ENCODE measurements around the gene KCNIP1.

The KCNIP1 gene

GRCh38 chr5:170518277-170518676 lies 14.5 kb downstream of the KCNIP1 start:
- no peak for TF ChIP-seq ZNF350 (tag by site-specific recombination; IDR thresholded peaks at IDR 0.05)
- TF ChIP-seq REPIN1 (tag by site-specific recombination; IDR thresholded peaks at IDR 0.05; ENCODE audit: low read depth) = no peak
- TF ChIP-seq ZNF248 (tag by site-specific recombination; IDR thresholded peaks at IDR 0.05) = no peak
- TF ChIP-seq ZNF10 (tag by site-specific recombination; IDR thresholded peaks at IDR 0.05) = no peak
- no peak for TF ChIP-seq ZNF157 (tag by site-specific recombination; IDR thresholded peaks at IDR 0.05)
- TF ChIP-seq RBAK (tag by site-specific recombination; IDR thresholded peaks at IDR 0.05) = no peak
- no peak for TF ChIP-seq ZNF211 (tag by site-specific recombination; IDR thresholded peaks at IDR 0.05; ENCODE audit: low read depth)
- TF ChIP-seq ZBTB21 (tag by site-specific recombination; IDR thresholded peaks at IDR 0.05) = no peak
- TF ChIP-seq, protein P1, sequence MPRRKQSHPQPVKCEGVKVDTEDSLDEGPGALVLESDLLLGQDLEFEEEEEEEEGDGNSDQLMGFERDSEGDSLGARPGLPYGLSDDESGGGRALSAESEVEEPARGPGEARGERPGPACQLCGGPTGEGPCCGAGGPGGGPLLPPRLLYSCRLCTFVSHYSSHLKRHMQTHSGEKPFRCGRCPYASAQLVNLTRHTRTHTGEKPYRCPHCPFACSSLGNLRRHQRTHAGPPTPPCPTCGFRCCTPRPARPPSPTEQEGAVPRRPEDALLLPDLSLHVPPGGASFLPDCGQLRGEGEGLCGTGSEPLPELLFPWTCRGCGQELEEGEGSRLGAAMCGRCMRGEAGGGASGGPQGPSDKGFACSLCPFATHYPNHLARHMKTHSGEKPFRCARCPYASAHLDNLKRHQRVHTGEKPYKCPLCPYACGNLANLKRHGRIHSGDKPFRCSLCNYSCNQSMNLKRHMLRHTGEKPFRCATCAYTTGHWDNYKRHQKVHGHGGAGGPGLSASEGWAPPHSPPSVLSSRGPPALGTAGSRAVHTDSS (tag by site-specific recombination; IDR thresholded peaks at IDR 0.05) = no peak
- TF ChIP-seq ZSCAN30 (tag by site-specific recombination; IDR thresholded peaks at IDR 0.05) = no peak
- TF ChIP-seq GLIS2 (tag by site-specific recombination; IDR thresholded peaks at IDR 0.05) = no peak
- Histone ChIP-seq H3K27ac (ENCODE audit: extremely low read depth, low read depth, low read length) (no peak overlapping the region), H3K36me3 (ENCODE audit: control insufficient read depth in 2 of 2, insufficient read depth in 1 of 2, low read length in 2 of 2) (no peaks in the 10 kb centered on the region), H3K4me3 (ENCODE audit: low read depth, low read length) (no peak overlapping the region), H3K9me3 (ENCODE audit: control insufficient read depth, insufficient read depth, low read depth, low read length) (no peaks in the 10 kb centered on the region), H3K4me1 (ENCODE audit: control insufficient read depth, insufficient read depth, low read length) (peaks cover 10% of the 10 kb centered on the region)
- ChIA-PET CTCF (no interaction called here), POLR2A (interaction anchor here (0.5 kb wide), 1 partner anchor 9 kb away, joined by 3 read pairs; no protein-coding TSS in a partner anchor)

- CTCF ChIA-PET = interaction anchor here (0.7 to 1.0 kb wide), 2 partner anchors 11 to 308 kb away, joined by 3 read pairs; no protein-coding TSS in a partner anchor
- POLR2A ChIA-PET = no interaction called here
- Histone ChIP-seq H3K27ac (ENCODE audit: extremely low read depth, low read depth, low read length) (no peak overlapping the region; the same call in 1 of the 2 replicates), H3K4me1 (ENCODE audit: control insufficient read depth, insufficient read depth, low read length) (peaks cover 10% of the 10 kb centered on the region), H3K9me3 (ENCODE audit: control insufficient read depth, insufficient read depth, low read depth, low read length) (no peaks in the 10 kb centered on the region), H3K4me3 (ENCODE audit: low read depth, low read length) (no peak overlapping the region), H3K36me3 (ENCODE audit: control insufficient read depth in 2 of 2, insufficient read depth in 1 of 2, low read length in 2 of 2) (no peaks in the 10 kb centered on the region)
- TF ChIP-seq MEIS1 (CRISPR knock-in tag; IDR thresholded peaks at IDR 0.05; ENCODE audit: borderline replicate concordance) (peak; percentile 86), GLIS1 (tag by site-specific recombination; IDR thresholded peaks at IDR 0.05) (peak; percentile 49), ZNF837 (tag by site-specific recombination; IDR thresholded peaks at IDR 0.05) (no peak)
Observed at GRCh38 chr5:170519549-170519948, 15.7 kb downstream of the KCNIP1 start.

DNA sequence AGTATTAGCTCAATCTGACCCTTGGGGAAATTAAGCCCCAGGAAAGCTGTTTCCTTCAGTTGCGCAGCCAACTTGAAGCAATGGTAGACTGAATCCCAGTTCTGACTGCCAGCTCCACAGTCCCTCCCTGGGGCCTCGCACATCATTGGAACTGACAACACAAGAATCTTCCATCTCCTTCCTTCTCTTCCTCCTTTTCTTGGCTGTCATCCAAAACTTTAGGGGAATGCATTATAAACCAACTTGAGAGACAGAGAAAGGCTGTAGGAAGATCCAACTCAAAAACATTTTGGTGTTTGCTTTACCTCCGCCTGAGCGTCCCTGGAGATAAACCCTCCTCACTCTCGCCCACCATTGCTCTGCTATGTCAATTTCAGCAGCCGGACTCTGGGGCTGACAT lies 16.6 kb downstream of the KCNIP1 start:
- Histone ChIP-seq H3K9me3 (ENCODE audit: control insufficient read depth, insufficient read depth, low read depth, low read length) (no peaks in the 10 kb centered on the region), H3K4me3 (ENCODE audit: low read depth, low read length) (no peak overlapping the region), H3K27ac (ENCODE audit: extremely low read depth, low read depth, low read length) (no peak overlapping the region), H3K36me3 (ENCODE audit: control insufficient read depth in 2 of 2, insufficient read depth in 1 of 2, low read length in 2 of 2) (no peaks in the 10 kb centered on the region), H3K4me1 (ENCODE audit: control insufficient read depth, insufficient read depth, low read length) (peaks cover 10% of the 10 kb centered on the region)
- CTCF ChIA-PET = interaction anchor here (1.0 to 1.7 kb wide), 5 partner anchors 12 to 113 kb away, joined by 3 to 6 read pairs (median 3); no protein-coding TSS in a partner anchor
- POLR2A ChIA-PET = no interaction called here
- no peak for TF ChIP-seq ZFP69B (tag by site-specific recombination; IDR thresholded peaks at IDR 0.05)
- TF ChIP-seq GLIS1 (tag by site-specific recombination; IDR thresholded peaks at IDR 0.05) = peak; percentile 81

DNA sequence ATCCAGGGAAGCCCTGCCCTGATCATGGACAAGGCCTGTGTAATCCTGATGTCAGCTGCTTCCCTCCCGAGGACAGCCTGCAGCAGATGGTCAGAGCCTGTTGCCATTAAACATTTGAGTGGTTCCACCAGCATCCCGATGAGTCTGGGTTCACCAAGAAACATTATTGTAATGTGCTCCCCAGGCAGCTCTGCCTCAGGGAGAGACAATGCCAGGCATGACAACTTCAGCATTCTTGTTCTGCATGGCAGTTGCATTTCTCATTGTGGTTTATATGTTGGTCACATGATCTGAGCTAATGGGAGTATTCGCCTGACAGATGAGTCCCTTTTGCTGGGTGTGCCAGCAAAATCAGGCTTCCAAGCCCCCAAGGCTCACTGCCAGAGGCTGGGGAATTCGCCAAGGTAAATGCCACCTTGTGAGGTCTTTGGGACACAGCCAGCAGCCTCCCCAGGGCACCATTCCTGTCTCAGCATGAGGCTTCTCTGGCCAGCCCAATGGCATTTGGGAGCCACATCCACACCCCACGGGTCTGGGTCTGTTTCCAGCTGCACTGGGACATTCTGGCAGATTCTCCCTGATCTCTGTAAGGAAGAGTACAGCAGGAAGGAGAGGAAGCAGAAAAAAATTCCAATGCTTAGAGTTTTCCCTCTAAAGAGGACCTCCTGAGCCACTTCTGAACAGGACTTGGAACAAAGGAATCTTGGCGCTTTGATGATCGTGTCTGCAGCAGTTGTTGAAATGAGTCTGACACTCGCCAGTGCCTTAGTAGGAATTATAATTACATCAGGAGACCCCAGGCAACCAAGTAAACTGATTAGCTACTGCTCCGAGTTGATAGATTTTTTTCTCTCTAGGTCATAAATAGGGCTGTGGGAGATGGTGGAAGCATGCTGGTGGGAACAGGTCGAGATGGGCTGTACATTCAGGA lies 18.7 kb downstream of the KCNIP1 start:
- H3K4me1 ChIP-seq (ENCODE audit: control insufficient read depth, insufficient read depth, low read length) = peaks cover 10% of the 10 kb centered on the region
- POLR2A ChIA-PET = no interaction called here
- CTCF ChIA-PET = interaction anchor here (1.7 kb wide), 1 partner anchor 81 kb away, joined by 4 read pairs; no protein-coding TSS in a partner anchor
- no peak overlapping the region for H3K27ac ChIP-seq (ENCODE audit: extremely low read depth, low read depth, low read length)
- H3K4me3 ChIP-seq (ENCODE audit: low read depth, low read length) = no peak overlapping the region
- H3K9me3 ChIP-seq (ENCODE audit: control insufficient read depth, insufficient read depth, low read depth, low read length) = no peaks in the 10 kb centered on the region
- TF ChIP-seq GFI1B (tag by site-specific recombination; IDR thresholded peaks at IDR 0.05) (no peak), ZNF423 (tag by site-specific recombination; IDR thresholded peaks at IDR 0.05) (0 out of 2 replicates have a peak, but pooled peaks have one; percentile 36), ZNF621 (tag by site-specific recombination; IDR thresholded peaks at IDR 0.05) (no peak), SP2 (tag by site-specific recombination; IDR thresholded peaks at IDR 0.05) (no peak), SCRT2 (tag by site-specific recombination; IDR thresholded peaks at IDR 0.05) (0 out of 2 replicates have a peak, but pooled peaks have one; percentile 15), ZIC2 (tag by site-specific recombination; IDR thresholded peaks at IDR 0.05) (peak; percentile 75), ZBTB44 (tag by site-specific recombination; IDR thresholded peaks at IDR 0.05) (peak; percentile 45; the same call in 1 of the 2 replicates), GLIS1 (tag by site-specific recombination; IDR thresholded peaks at IDR 0.05) (peak; percentile 99)
- no peaks in the 10 kb centered on the region for H3K36me3 ChIP-seq (ENCODE audit: control insufficient read depth in 2 of 2, insufficient read depth in 1 of 2, low read length in 2 of 2)

Measured in HEK293 (cell line).